Suprapubic skin (tissue), 4 donors: ENCODE measurements around the gene CBLIF. TPM values are rescaled to one million over a fixed set of nuclear protein-coding genes. Genes with fewer than 3 reads are reported as not detected.
"Not testable (repeated sequence)": the region's sequence is repeated elsewhere in the genome, so short reads cannot be mapped to it uniquely, and the experiment has no call there.

ENCODE experiments used
- DNase-seq, 2 donors: peaks; one replicate each; pipeline ENCODE4 v3.0.0-alpha.2; 2019; ENCODE audit warnings: low spot score in 2 of 2
- H3K27ac ChIP-seq: fragments of 200-600 bp; sonication (generic); one replicate; pipeline ENCODE4 v1.5.1; 2019
- H3K27me3 ChIP-seq: fragments of 200-600 bp; sonication (generic); one replicate; pipeline ENCODE4 v1.5.1; 2019
- H3K36me3 ChIP-seq: fragments of 200-600 bp; sonication (generic); one replicate; pipeline ENCODE4 v1.5.1; 2019
- H3K4me1 ChIP-seq: fragments of 200-600 bp; sonication (generic); one replicate; pipeline ENCODE4 v1.5.1; 2019
- H3K4me3 ChIP-seq: fragments of 200-600 bp; sonication (generic); one replicate; pipeline ENCODE4 v1.5.1; 2019; ENCODE audit warnings: mild to moderate bottlenecking
- H3K9me3 ChIP-seq: fragments of 200-600 bp; sonication (generic); one replicate; pipeline ENCODE4 v1.5.1; 2019
- CTCF ChIP-seq, 2 donors: fragments of 200-600 bp in 1 of 2; fragments of 450-650 bp in 1 of 2; sonication (generic) in 1 of 2; IDR thresholded peaks; one replicate each; pipeline ENCODE4 v1.5.1; 2016 to 2019; ENCODE audit warnings: antibody characterized with exemption in 2 of 2, mild to moderate bottlenecking in 1 of 2, moderate library complexity in 1 of 2
- EP300 ChIP-seq: sonication (generic); formaldehyde crosslinking; IDR thresholded peaks from one replicate; pipeline ENCODE4 v1.6.1; 2017; ENCODE audit warnings: antibody characterized with exemption
- POLR2A ChIP-seq, 2 donors: fragments of 450-650 bp; IDR thresholded peaks; one replicate each; pipeline ENCODE4 v1.6.1; 2017; ENCODE audit warnings: antibody characterized with exemption in 2 of 2, mild to moderate bottlenecking in 2 of 2, moderate library complexity in 2 of 2
- POLR2AphosphoS5 ChIP-seq, 3 donors: sonication (generic); formaldehyde crosslinking; IDR thresholded peaks; one replicate each; pipeline ENCODE4 v1.6.1; 2017; ENCODE audit warnings: antibody characterized with exemption in 3 of 3
- whole genome bisulfite sequencing: methylation state at CpG from one replicate; pipeline ENCODE4 v1.1.5; 2018; 5-methylcytosine and 5-hydroxymethylcytosine counted together
- total RNA-seq, 4 donors: library from RNA; depleted of rRNA; stranded (reverse); fragments of >200 nt; gene quantifications; one replicate each; pipeline ENCODE4 v1.1.0, GENCODE V29; 2016

CBLIF gene
- total RNA-seq, 4 donors from 2014 or later, result not detected

- TF ChIP-seq POLR2AphosphoS5 (IDR thresholded peaks at IDR 0.05) (no peak), POLR2A (IDR thresholded peaks at IDR 0.05) (no peak), EP300 (no peak), CTCF (IDR thresholded peaks at IDR 0.05) (no peak)
- H3K27me3 ChIP-seq, result no peaks in the 10 kb centered on the region
- 64% methylated on average over 10 of the region's 10 CpGs for WGBS
- H3K4me1 ChIP-seq, result peaks cover 4% of the 10 kb centered on the region
- H3K36me3 ChIP-seq, result no peaks in the 10 kb centered on the region
- H3K9me3 ChIP-seq, result no peaks in the 10 kb centered on the region
- no peak overlapping the region for H3K27ac ChIP-seq
- H3K4me3 ChIP-seq, result no peak overlapping the region
- no peak for DNase-seq
Observed at GRCh38 chr11:59857439-59858434, 12.4 kb upstream of the CBLIF start.

- Histone ChIP-seq H3K27ac (no peak overlapping the region), H3K4me1 (peaks cover 4% of the 10 kb centered on the region), H3K27me3 (no peaks in the 10 kb centered on the region), H3K36me3 (no peaks in the 10 kb centered on the region), H3K9me3 (no peaks in the 10 kb centered on the region), H3K4me3 (no peak overlapping the region)
- no peak for TF ChIP-seq EP300
- no peak for TF ChIP-seq POLR2A (IDR thresholded peaks at IDR 0.05)
- TF ChIP-seq CTCF (IDR thresholded peaks at IDR 0.05), result no peak
- TF ChIP-seq POLR2AphosphoS5 (IDR thresholded peaks at IDR 0.05), result no peak
- DNase-seq, result no peak
- WGBS, result 52% methylated on average over 2 of the region's 2 CpGs
Observed at GRCh38 chr11:59854871-59855270, 9.6 kb upstream of the CBLIF start.

GRCh38 chr11:59851416-59851815, 6.1 kb upstream of the CBLIF start:
- WGBS, result 93% methylated on average over 5 of the region's 5 CpGs
- H3K27ac ChIP-seq, DNase-seq, H3K27me3 ChIP-seq, H3K4me1 ChIP-seq, H3K36me3 ChIP-seq, H3K9me3 ChIP-seq, H3K4me3 ChIP-seq: not testable (repeated sequence)

- H3K27me3 ChIP-seq, H3K27ac ChIP-seq, H3K36me3 ChIP-seq, H3K4me3 ChIP-seq, DNase-seq, H3K4me1 ChIP-seq, H3K9me3 ChIP-seq: not testable (repeated sequence)
- 96% methylated on average over 2 of the region's 2 CpGs for whole genome bisulfite sequencing
Observed at GRCh38 chr11:59849551-59849950, 4.3 kb upstream of the CBLIF start.

- no peaks in the 10 kb centered on the region for H3K27me3 ChIP-seq
- no peak for DNase-seq
- 15% methylated on average over 2 of the region's 2 CpGs for WGBS
Observed at GRCh38 chr11:59849129-59849528, 3.8 kb upstream of the CBLIF start.

GRCh38 chr11:59848439-59848838, 3.1 kb upstream of the CBLIF start:
- H3K27me3 ChIP-seq, H3K27ac ChIP-seq: not testable (repeated sequence)

More at GRCh38 chr11:59849129-59849528, 3.8 kb upstream of the CBLIF start:
- no peaks in the 10 kb centered on the region for H3K4me1 ChIP-seq
- no peaks in the 10 kb centered on the region for H3K9me3 ChIP-seq
- H3K27ac ChIP-seq, result no peak overlapping the region
- H3K4me3 ChIP-seq, result no peak overlapping the region
- no peak for TF ChIP-seq POLR2A (IDR thresholded peaks at IDR 0.05)
- no peak for TF ChIP-seq EP300
- TF ChIP-seq CTCF (IDR thresholded peaks at IDR 0.05), result no peak
- no peak for TF ChIP-seq POLR2AphosphoS5 (IDR thresholded peaks at IDR 0.05)
- no peaks in the 10 kb centered on the region for H3K36me3 ChIP-seq

More at GRCh38 chr11:59848439-59848838, 3.1 kb upstream of the CBLIF start:
- not testable (repeated sequence) for H3K4me3 ChIP-seq, DNase-seq, H3K36me3 ChIP-seq, H3K9me3 ChIP-seq, H3K4me1 ChIP-seq
- 84% methylated on average over 6 of the region's 6 CpGs for WGBS
